WTC11 (cell line): Measurements from ENCODE around the gene FBXO31.

Source experiments
- IRF1 ChIP-seq: sonication (generic); formaldehyde crosslinking; IDR thresholded peaks from 2 replicates; pipeline ENCODE4 v1.8.0; 2023; ENCODE audit warnings: missing genetic modification reagents
- TEAD4 ChIP-seq: sonication (generic); formaldehyde crosslinking; IDR thresholded peaks from 2 replicates; pipeline ENCODE4 v1.8.0; 2022; ENCODE audit warnings: mild to moderate bottlenecking, missing genetic modification reagents
- ZMAT4 ChIP-seq: fragments of 250-450 bp; sonication (Bioruptor Pico); IDR thresholded peaks from 2 replicates; pipeline ENCODE4 v1.9.0; 2021; ENCODE audit warnings: mild to moderate bottlenecking
- TF ChIP-seq, protein P1 (sequence below): fragments of 200-600 bp; IDR thresholded peaks from 2 replicates; pipeline ENCODE4 v1.8.0; 2022; ENCODE audit warnings: antibody characterized with exemption
- TF ChIP-seq, protein P2 (sequence below): sonication (generic); formaldehyde crosslinking; IDR thresholded peaks from 2 replicates; pipeline ENCODE4 v1.8.1; 2022; ENCODE audit warnings: mild to moderate bottlenecking, moderate library complexity, missing genetic modification reagents

- TF ChIP-seq TEAD4 (CRISPR knock-in tag) (no peak), ZMAT4 (CRISPR knock-in tag) (no peak), IRF1 (CRISPR knock-in tag) (no peak)
- TF ChIP-seq, protein P1, sequence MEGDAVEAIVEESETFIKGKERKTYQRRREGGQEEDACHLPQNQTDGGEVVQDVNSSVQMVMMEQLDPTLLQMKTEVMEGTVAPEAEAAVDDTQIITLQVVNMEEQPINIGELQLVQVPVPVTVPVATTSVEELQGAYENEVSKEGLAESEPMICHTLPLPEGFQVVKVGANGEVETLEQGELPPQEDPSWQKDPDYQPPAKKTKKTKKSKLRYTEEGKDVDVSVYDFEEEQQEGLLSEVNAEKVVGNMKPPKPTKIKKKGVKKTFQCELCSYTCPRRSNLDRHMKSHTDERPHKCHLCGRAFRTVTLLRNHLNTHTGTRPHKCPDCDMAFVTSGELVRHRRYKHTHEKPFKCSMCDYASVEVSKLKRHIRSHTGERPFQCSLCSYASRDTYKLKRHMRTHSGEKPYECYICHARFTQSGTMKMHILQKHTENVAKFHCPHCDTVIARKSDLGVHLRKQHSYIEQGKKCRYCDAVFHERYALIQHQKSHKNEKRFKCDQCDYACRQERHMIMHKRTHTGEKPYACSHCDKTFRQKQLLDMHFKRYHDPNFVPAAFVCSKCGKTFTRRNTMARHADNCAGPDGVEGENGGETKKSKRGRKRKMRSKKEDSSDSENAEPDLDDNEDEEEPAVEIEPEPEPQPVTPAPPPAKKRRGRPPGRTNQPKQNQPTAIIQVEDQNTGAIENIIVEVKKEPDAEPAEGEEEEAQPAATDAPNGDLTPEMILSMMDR: no peak
- TF ChIP-seq, protein P2, sequence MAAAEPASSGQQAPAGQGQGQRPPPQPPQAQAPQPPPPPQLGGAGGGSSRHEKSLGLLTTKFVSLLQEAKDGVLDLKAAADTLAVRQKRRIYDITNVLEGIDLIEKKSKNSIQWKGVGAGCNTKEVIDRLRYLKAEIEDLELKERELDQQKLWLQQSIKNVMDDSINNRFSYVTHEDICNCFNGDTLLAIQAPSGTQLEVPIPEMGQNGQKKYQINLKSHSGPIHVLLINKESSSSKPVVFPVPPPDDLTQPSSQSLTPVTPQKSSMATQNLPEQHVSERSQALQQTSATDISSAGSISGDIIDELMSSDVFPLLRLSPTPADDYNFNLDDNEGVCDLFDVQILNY (CRISPR knock-in tag): no peak
Measured at GRCh38 chr16:87291944-87292343, 91.6 kb downstream of the FBXO31 start.
